GM13977 (cell line): ENCODE data around the gene LARGE1.

Experiments used
- DNase-seq: peaks from one replicate; pipeline ENCODE4 v3.0.0; 2012; ENCODE audit warnings: low spot score
- CTCF ChIP-seq: IDR thresholded peaks from 2 replicates; pipeline ENCODE4 v1.5.1; 2012; ENCODE audit warnings: mild to moderate bottlenecking, control low read depth; ENCODE audit not compliant: insufficient read depth; ENCODE audit errors: extremely low read depth, missing control alignments
- in situ Hi-C: fragments of 300-500 bp; cut with MboI; formaldehyde crosslinking; loops from one replicate; pipeline ENCODE4 v1.12.0; 2022; ENCODE audit warnings: low sequenced_read_pairs, low pct_unique_long_range_greater_than_20kb, mixed read lengths, inconsistent platforms; ENCODE audit not compliant: unreplicated experiment

LARGE1 gene

GRCh38 chr22:33886696-33887095 lies 33.6 kb downstream of the LARGE1 start:
- no peak for DNase-seq
- no peak for TF ChIP-seq CTCF
- in situ Hi-C loops = no loop called here

- in situ Hi-C loops = no loop called here
- TF ChIP-seq CTCF = no peak
Measured at GRCh38 chr22:33884829-33885228, 35.4 kb downstream of the LARGE1 start.

GRCh38 chr22:33883961-33884808 lies 36.1 kb downstream of the LARGE1 start:
- TF ChIP-seq CTCF = no peak
- in situ Hi-C loops = no loop called here
- no peak for DNase-seq

More at GRCh38 chr22:33884829-33885228, 35.4 kb downstream of the LARGE1 start:
- no peak for DNase-seq

DNA sequence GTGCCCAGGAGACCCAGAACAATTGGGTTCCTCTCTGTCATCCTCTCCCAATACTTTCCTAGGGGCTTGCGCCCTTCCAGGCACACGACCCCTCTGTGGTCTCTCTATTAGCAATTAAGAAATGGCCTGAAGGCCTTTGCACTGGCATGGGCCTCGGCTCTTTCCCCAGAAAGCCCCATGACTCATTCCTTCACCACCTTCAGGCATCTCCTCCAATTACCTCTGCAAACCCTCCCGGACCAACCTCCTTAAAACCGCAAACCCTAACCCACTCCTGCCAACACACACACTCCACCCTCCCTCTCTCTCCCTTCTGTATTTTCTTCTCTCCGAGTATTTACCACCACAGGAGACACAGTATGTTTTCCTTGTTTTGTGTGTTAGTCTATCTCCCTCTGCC lies 36.7 kb downstream of the LARGE1 start:
- no peak for DNase-seq
- no peak for TF ChIP-seq CTCF
- in situ Hi-C loops = no loop called here

DNA sequence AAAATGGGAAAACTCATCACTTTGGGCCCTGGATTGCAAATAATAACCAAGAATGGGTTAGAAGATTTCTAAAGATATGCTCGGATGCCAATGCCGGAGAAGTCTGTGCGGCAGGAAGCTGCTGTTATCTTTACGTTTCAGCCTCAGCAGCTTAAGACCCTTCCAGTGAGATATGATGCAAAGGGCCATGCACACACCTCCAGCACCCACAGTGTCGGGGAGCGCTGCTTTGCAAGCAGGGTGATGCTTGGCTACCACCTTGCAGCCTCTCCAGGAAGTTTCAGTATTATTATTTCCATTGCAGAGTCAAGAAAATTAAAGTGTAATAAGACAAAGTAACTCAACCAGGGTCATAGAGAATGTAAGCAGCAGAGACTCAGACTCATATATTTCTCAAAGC lies 37.3 kb downstream of the LARGE1 start:
- in situ Hi-C loops = no loop called here
- no peak for TF ChIP-seq CTCF
- no peak for DNase-seq

- in situ Hi-C loops = no loop called here
- no peak for DNase-seq
- no peak for TF ChIP-seq CTCF
Measured at GRCh38 chr22:33880986-33881385, 39.3 kb downstream of the LARGE1 start.

DNA sequence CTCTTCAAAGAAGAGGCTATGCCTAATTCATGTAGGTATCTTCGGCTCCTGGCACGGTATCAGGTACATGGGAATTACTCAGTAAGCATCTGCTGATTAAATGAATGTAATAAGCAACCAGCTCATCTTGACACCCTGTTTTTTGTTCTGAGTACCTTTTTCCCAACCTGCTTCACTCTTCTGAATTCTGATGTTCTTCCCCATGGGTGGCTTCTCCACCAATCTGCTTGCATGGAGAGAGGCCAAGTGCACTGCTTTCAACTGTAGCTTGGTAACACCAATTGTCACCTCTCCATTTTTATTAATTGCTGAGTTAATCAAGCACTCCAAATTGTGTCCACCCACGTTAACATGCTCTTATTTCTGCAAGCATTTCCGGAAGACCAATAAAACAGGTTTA lies 40.5 kb downstream of the LARGE1 start:
- DNase-seq = no peak
- in situ Hi-C loops = no loop called here
- TF ChIP-seq CTCF = no peak
